ENCODE results near the gene CPXCR1. TPM values are rescaled to one million over a fixed set of nuclear protein-coding genes. Genes with fewer than 3 reads are reported as not detected.
"Not testable (repeated sequence)": the region's sequence is repeated elsewhere in the genome, so short reads cannot be mapped to it uniquely, and the experiment has no call there.

The CPXCR1 gene
- total RNA-seq: not detected in 2 replicates

DNA sequence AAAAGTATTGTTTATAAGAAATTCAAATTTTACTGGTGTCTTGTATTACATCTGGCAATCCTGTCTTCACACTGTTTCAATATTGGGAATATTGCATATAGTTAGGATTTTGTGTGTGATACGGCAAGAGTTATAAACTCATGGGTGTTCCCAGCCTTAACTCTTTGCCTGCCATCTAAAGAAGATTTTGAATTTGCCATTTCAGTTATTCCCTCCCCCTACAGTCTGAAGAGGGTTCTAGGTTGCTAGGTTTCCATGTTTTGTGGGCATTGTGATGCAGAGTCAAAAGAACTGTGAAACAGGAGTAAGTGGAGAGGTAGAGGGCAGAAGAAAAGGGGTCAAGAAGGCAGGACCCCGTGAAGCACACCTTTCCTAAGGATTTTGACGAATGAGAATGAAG, at the start of gene CPXCR1:
TSS of gene CPXCR1 (plus strand) at position 301 of the 400 bp plus-strand sequence. CDS start 6,190 bp downstream, outside the sequence.
- DNase-seq (ENCODE audit: low read depth in 2 of 2): no peak

DNA sequence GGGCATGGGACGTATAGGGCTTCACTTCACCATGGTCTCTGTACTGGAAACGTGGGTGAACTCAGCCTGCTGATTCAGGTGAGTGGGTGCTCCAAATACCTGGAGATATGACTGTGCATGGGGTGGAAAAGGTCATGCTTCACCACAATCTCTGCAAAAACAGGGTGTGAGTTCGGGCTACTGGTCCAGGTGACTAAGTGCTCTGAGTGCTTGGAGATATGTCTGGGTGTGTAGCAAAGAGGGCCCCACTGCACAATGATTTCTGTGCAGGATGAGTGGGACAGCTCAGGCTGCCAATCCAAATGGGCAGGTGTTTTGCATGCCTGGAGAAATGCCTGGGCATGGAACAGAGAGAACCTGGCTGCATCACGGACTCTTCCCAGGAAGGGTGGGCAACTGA, 11.2 kb upstream of the CPXCR1 start:
- DNase-seq (ENCODE audit: low read depth in 2 of 2): no peak

DNA sequence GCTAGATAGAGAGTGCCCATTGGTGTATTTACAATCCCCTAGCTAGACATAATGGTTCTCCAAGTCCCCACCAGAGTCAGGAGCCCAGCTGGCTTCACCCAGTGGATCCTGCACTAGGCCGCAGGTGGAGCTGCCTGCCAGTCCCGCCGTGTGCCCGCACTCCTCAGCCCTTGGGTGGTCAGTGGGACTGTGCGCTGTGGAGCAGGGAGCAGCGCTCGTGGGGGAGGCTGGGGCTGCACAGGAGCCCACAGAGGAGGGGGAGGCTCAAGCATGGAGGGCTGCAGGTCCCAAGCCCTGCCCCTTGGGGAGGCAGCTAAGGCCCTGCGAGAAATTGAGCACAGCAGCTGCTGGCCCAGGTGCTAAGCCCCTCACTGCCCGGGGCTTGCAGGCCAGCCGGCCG, 810 bp upstream of the CPXCR1 start:
- DNase-seq (ENCODE audit: low read depth in 2 of 2): not testable (repeated sequence)

DNA sequence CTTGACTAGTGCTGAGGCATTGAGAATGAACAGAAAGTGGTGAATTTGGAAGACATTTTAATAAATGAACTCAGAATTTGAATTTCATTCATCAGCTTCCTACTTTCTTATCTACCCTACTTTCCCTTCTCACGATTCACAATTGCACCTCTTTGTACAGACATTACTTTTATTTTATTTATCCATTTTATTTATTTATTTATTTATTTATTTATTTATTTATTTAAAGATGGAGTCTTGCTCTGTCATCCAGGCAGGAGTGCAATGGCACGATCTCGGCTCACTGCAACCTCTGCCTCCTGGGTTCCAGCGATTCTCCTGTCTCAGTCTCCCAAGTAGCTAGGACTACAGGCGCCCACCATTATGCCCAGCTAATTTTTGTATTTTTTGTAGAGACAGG, 5.3 kb downstream of the CPXCR1 start:
- not testable (repeated sequence) for DNase-seq (ENCODE audit: low read depth in 2 of 2)

DNA sequence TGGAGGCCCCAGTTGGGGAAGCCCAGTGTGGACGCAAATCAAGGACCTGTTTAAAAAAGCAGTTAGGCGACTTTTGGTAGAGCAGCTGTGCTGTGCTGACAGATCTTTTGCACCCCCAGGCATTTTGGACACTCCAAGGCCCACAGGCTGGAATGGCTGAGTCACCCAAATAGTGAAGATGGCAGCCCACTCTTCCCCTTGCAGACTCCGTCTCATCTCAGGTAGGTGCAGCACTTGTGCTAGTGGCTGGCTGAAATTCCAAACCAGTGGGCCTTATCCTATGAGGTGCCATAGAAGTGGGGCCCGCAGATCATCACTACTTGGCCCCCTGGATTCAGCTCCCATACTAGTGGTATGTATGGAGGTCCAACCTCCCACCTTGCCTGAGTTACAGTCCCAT, 42.8 kb downstream of the CPXCR1 start:
- DNase-seq (ENCODE audit: low read depth in 2 of 2): no peak

Data from dermis microvascular lymphatic vessel endothelial cell (primary cell).